Caki2 (cell line): Measurements from ENCODE around the gene ASCL2. TPM values are rescaled to one million over a fixed set of nuclear protein-coding genes. Genes with fewer than 3 reads are reported as not detected.
A peak's percentile ranks its signal among the peaks of the same experiment; 100 is the strongest.

Source experiments
- DNase-seq: peaks from one replicate; pipeline ENCODE4 v3.0.0-alpha.2; 2015; ENCODE audit warnings: low read depth
- in situ Hi-C: cut with HindIII; loops from 2 replicates; pipeline ENCODE4 v1.10.0; 2016; ENCODE audit warnings: low sequenced_read_pairs, low pct_unique_long_range_greater_than_20kb, mixed read lengths
- total RNA-seq: library from RNA; depleted of rRNA; stranded (reverse); fragments of >200 nt; shearing (Covaris generic); gene quantifications from 2 replicates; pipeline ENCODE4 v1.2.3, GENCODE V29; 2014; ENCODE audit warnings: low replicate concordance

Gene ASCL2
- total RNA-seq, 1 experiment from 2014 or later = not detected

DNA sequence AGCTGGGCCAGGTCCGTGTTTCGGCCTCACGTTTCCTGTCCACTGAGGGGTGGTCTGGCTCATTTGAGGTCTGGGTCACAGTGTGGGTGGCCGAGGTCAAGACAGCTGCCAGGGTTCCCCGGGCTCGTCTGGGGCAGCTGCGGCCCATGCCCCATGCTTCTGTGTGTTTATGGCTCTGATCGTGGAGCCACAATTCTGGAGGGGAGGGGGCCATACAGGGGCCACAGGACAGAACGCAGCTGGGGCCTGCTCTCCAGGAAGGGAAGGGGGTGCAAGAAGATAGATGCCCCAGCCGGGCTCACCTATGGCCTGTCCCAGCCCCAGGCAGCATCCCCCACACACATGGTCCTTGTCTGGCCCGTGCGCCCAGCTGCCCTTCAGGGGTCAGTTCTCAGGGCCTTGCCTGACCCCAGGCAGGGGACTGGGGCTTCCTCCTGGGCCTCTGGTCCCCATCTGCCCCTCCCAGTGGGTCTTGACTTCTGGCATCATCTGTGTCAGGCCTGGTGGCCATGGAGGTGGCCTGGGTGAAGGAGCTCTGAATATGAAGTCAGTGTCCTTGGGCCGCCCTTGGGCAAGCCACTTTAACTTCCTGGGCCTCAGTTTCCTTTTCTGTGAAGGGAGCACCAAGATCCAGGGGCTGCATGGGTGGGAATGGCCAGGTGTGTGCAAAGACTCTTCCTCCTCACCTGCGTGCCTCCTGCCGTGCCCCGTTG, 39.8 kb upstream of the ASCL2 start:
- DNase-seq = no peak
- in situ Hi-C loops = no loop called here

DNA sequence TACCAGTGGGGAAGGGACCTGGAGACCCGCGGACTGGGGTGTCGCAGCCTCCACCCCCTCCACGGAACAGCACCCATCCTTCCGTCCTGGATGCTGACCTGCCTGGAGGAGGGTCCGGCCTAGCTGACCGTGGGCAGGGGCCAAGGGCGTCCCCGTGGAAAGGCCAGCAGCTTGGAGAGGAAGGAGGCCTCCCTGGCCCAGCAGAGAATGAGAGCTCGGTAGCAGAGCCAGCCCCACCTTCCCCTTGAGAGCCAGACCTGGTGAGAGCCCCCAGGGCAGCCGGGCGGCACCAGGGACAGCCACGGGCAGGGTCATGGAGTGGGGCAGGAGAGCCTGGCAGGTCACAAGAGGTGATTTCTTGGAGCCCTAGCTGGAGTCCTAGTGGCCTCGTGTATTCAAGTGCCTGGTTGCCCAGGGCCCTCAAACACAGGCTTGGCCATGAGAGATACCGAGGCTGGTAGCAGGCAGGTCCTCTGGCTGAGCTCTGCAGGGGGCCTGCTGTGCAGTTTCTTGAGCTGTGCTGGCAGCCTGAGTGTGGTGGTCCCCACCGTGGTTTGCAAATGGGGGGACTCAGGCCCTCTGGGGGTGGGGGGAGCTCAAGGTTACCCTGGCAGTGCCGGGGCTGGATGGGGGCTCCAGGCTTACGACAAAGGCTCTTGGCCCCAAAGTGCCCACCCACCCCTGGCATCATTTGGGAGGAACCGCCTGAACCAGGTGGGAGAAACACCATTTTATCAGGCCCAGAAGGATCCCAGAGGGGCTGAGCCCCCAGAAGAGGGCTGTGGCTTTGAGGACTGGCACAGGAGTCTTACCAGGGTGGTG, 39.1 kb upstream of the ASCL2 start:
- no peak for DNase-seq
- in situ Hi-C loops = no loop called here

GRCh38 chr11:2308713-2309112, 38.3 kb upstream of the ASCL2 start:
- in situ Hi-C loops = no loop called here

DNA sequence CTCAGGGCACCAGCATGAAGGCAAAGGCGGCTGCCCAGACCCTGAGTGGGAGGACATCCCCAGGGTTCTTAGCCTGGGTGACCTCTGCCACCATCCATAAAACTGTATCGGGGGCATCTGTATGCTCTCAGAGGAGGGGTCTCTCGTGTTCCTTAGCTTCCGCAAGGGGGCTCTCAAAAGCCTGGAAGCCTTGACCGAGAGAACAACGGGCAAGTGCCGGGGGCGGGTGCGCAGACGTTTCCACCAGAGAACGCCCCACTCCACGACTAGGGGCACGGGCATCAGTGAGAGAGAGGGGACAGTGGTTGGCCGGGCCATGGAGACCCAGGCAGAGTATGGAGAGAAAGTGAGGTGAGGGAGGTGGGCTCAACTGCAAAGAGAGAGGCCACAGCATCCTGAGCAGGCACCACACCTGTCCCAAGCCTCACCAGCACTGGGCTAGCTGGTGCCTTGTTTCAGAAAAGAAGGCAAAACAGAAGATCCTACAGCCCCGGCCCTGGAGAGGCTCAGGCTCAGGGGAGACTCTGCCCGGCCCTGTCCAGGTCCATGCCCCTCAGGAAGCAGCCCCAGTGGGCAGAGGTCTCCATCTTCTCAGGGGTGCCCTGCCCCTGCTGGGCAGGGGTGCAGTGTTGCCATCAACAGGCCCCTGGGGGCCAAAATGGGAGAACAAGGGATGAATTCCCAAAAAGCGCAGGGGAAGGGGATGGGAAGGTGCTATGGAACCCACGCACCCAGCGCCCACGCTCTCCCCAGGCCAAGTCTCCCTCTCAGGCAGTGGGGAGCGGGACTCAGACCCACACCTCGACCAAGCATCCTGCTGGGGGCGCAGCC, 37.3 kb upstream of the ASCL2 start:
- DNase-seq = no peak
- in situ Hi-C loops = no loop called here

More at GRCh38 chr11:2308713-2309112, 38.3 kb upstream of the ASCL2 start:
- DNase-seq = no peak

- in situ Hi-C loops = no loop called here
These were observed 36.6 kb upstream of the ASCL2 start for GRCh38 chr11:2306877-2307500.

GRCh38 chr11:2306452-2306823, 36.0 kb upstream of the ASCL2 start:
- in situ Hi-C loops = no loop called here
- peak; percentile 11 for DNase-seq

More at GRCh38 chr11:2306877-2307500, 36.6 kb upstream of the ASCL2 start:
- no peak for DNase-seq

DNA sequence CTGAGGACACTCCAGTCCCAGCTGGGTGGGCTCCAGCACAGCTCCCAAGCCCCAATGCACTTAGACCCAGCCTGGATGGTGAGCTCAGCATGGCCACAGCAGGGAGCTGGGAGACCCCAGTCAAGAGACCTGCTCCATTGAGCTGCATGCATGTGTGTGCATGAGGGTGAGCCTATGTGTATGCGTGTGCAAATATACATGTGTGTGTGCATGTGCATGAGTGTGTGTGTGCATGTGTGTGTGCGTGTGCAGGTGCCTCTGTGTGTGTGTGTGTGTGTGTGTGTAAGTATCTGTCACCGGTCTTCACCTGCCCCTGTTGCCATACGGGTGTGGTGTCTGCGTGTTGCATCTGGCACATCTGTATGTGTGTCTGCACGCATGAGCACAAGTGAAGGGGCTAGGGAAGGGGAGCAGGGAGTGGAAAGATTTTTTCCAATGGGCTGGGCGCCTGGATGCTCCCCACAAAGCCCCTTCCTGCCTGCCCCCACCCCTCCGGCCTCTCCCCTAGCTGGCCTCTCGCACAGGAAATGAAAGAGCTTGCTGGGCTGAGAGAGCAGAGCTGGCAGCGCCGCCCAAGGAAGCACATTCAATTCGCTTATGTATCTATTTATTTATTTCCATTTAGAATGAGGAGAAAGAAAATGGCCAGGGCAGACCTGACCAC, 35.5 kb upstream of the ASCL2 start:
- in situ Hi-C loops = no loop called here
- DNase-seq = no peak

GRCh38 chr11:2305140-2305778, 34.9 kb upstream of the ASCL2 start:
- in situ Hi-C loops = no loop called here
- DNase-seq = peak; percentile 40

DNA sequence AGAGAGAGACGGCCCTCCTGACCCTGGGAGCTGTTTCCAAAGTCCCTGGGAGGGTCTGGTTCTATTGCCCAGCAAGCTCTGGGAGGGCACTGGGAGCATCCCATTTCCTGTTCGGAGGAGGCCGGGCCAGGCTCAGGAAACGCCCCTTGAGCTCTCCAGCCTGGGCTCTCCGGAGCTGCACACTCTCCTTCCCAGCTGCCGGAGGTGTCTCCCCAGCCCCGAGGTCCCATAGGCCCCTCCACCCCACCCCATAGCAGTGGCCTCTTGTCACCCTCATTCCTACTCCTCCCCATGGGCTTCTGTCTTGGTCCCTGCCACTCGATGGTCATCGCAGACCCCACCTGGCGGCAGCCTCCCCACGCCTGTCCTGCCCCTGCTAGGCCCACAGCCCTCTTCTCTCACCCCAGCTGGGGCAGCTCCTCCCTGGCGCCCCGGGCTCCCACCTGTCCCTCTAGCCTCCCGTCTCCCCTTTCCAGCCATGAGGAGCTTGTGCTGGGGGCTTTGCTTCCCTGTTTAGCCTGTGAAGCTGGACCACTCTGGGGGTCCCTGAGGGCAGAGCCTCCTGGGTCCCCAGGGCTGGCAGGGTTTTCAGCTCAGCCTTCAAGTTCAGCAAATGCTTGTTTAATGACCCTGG, 34.2 kb upstream of the ASCL2 start:
- in situ Hi-C loops = no loop called here
- no peak for DNase-seq

DNA sequence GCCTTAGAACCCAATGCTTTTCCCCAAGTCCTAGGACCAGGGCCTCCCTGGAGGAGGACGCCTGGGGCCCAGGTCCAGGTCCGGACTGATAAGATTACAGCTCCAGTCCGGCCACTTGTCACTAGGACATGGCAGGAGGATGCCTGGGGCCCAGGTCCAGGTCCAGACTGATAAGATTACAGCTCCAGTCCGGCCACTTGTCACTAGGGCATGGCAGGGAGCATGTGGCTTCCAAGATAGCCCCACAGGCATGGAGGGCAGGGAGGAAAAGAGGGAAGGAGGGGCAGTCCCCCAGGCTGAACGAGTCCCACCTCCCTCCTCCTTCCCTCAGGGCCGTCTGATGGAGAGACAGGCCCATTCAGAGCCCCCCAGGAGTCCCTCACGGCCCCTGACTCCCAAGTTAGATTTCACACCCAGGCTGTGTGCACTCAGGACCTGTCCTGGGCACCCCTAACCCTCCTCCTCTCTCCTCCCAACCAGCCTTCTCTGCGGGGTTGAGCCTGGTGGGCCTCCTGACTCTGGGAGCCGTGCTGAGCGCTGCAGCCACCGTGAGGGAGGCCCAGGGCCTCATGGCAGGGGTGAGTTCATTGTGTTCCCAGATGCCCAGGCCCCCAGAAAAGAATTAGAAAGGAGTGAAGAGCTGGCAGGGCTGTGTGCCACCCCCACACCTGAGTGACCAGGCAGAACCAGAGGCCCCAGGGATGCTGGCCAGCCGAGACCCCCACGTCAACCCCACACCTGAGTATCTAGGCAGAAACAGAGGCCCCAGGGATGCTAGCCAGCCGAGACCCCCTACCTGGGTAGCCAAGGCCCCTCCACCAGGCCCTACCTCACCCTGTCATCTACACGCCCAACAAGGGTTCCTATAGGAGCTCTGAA, 33.5 kb upstream of the ASCL2 start:
- in situ Hi-C loops = no loop called here
- no peak for DNase-seq

- in situ Hi-C loops = no loop called here
- no peak for DNase-seq
These were observed 32.7 kb upstream of the ASCL2 start for GRCh38 chr11:2302896-2303626.

DNA sequence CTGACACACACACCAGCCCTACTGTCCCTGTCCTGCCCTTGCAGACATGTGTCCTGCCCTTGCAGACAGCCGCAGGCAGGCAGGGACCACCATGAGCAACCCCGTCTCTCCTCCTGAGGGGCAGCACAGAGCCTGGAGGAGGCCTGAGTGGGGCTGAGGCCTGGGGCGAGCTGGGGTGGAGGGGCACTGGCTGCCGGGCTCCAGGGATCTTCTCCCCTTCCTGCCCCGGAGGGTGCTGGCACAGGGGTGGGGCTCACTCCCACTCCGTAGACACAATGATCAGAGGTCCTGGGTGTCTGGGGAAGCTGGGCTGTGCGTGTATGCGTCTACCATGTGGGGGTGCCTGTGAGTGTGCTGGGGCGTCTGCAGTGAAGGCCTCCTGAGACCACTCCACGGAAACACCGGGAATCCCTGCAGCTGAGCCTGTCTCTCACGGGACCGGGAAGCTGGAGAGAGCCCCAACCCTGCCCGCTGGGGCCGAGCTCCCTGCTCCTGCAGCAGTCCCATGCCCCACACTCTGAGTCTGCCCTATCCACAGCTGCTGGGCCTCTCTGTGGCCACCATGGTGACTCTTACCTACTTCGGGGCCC, 32.0 kb upstream of the ASCL2 start:
- DNase-seq = no peak
- in situ Hi-C loops = no loop called here

DNA sequence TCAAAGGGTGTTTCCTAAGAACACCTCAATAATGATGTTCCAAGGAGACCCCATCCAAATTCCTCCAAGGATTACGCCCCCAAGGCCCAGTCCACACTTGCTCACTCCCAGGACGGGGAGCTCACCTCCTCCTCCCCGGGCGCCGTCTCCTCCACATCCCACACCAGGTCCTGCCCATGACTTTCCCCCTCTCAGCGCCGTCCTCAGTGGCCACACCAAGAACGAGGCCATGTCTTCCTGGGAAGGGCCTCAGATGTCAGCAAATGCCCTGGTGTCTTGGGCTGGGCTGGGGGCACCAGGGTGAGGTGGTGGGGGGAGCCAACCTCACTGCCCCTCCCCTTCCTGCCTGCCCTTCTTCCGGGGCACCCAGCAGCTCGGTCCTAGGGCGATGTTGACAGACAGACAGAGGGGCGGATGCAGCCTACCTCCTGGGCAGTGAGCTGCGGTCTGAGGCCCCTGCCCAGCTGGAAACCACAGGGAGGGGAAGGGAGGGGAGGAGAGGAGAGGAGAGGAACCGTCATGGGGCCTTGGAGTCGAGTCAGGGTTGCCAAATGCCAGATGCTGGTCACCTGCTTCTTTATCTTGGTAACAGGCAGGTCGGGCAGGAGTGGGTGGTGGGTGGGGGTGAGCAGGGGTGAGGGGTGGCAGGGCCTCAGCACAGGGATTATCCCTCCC, 31.4 kb upstream of the ASCL2 start, which contains the start of the genes C11orf21 and TSPAN32:
Gene C11orf21, minus strand, starts transcription at position 288 of the 675 bp plus-strand sequence. Its CDS starts 110 bp downstream, at position 178.
Gene TSPAN32, plus strand, starts transcription at position 383 of the 675 bp plus-strand sequence. Its CDS starts 137 bp downstream, at position 520.
- in situ Hi-C loops = no loop called here
- no peak for DNase-seq

DNA sequence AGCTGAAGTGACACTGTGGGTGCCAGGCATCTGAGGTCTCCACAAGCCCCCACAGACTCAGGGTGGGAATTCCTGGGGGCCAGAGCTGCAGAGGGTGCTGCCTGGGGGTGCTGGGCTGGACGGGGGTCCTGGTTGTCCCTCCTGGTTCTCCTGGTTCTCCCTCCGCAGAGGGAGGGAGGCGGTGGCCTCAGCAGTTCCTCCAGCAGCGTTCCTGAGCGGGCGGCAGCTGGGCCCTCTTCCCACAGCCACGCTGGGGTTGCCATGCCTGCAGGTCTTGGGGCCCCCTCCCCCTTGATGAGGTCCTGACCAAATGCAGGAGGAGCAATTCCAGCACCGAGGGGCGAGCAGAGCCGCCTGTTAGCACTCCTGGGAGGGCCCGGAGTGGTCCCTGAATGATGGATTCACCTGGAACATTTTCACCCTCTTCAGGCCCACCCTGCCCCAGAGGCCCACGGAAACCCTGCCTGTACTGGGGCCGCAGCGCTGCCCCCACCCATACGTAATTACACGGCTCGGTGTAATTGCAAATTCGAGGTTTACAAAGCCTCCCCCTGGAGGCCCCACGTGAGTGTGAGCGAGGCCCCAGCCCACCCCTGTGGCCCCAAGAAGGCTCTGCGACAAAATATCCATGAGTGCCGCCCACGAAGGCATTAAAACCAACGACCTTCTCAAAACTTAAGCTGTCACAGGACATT, 30.7 kb upstream of the ASCL2 start:
- no peak for DNase-seq
- in situ Hi-C loops = no loop called here
